Hematopoietic multipotent progenitor cell treated with erythropoietin and hydrocortisone succinate and interleukin-3 and kit ligand, for 4 days (in vitro differentiated cells): ENCODE measurements around the gene TBCB.
A peak's percentile ranks its signal among the peaks of the same experiment; 100 is the strongest.
"Not testable (repeated sequence)": the region's sequence is repeated elsewhere in the genome, so short reads cannot be mapped to it uniquely, and the experiment has no call there.

Experiments
- DNase-seq: peaks from one replicate; pipeline ENCODE4 v3.0.0-alpha.2; 2015

The TBCB gene

DNA sequence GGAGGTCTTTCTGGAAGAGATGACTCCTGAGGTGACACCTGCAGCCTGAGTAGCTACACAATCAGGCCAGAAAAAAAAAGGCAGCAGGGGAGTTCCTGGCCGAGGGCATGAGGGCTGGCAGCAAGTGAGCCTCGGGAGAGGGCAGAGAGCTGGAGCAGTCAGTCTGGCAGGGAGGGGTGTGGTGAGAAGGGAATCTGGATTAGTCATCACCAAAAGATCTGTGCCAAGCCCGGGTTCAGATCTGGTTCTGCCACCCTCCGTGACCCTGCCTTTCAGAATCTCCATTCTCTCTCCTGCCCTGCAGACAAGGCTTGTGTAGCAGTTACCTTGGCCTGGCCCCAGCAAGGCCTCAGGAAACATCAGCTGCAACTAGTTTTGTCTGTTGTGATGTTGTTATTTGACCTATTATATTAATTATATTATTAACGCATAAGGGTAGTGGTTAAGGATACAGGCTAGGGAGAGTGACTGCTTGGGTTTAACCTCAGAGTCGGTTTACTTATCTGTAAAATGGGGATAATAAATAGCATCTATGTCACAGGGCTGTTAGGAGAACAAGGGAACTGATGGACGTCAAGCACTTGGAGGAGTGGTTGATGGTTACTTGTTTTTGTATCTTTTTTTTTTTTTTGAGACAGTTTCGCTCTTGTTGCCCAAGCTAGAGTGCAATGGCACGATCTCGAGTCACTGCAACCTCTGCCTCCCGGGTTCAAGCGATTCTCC lies 21.9 kb downstream of the TBCB start:
- peak; percentile 53 for DNase-seq

DNA sequence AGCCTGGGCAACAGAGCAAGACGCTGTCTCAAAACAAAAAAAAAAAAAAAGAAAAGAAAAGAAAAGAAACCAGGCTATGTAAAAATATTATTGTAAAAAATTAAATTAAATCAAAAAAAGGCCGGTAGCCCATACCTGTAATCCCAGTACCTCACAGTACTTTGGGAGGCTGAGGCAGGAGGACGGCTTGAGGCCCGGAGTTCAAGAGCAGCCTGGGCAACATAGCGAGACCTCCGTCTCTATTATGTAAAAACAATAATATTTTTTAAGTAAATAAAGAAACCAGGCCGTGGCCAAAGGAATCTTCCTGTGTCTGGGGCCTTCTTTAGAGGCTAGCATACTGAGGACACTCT lies 23.8 kb downstream of the TBCB start:
- DNase-seq = no peak

DNA sequence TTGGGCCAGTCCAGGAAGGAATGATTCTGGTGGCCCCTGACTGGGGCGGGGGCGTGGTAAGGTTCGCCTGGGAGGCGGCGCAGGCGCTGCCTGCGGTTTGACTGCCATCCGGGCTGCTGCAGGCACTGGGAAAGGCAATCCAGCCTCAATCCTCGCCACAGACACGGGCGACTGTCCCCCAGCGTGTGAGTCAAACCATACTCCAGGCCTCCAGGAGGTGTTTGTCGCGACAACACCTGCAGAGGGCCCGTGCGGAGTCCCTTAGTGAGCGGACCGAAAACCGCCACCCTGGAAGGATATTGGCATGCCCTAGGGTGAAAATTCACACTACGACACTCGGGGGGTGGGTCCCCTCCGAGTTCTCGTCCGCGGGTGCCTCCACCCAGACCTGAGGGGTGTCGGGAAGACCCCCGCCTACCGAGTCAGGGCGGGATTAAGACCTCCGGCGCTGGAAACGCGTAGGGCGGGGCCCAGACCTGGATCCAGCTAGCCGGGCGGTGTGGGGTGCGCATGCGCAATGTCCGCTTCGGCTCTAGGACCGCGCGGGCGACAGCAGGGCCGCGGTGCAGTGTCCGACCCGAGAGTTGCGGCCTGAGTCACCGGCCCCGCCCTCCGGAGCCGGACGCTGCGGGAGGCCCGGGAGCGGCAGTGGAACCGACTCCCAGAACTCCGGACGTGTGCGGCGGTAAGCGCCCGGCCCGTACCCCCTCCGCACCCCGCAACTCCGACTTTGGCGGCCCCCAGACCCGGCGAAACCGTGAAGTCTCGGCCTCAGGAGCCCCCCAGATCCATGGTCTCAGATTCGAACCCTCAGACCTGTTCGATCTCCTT lies 24.4 kb downstream of the TBCB start, which contains the start of gene CAPNS1:
CAPNS1 (plus strand) TSS at position 594 of the 831 bp plus-strand sequence. CDS start 946 bp downstream, outside the sequence.
- peak; percentile 98 for DNase-seq

DNA sequence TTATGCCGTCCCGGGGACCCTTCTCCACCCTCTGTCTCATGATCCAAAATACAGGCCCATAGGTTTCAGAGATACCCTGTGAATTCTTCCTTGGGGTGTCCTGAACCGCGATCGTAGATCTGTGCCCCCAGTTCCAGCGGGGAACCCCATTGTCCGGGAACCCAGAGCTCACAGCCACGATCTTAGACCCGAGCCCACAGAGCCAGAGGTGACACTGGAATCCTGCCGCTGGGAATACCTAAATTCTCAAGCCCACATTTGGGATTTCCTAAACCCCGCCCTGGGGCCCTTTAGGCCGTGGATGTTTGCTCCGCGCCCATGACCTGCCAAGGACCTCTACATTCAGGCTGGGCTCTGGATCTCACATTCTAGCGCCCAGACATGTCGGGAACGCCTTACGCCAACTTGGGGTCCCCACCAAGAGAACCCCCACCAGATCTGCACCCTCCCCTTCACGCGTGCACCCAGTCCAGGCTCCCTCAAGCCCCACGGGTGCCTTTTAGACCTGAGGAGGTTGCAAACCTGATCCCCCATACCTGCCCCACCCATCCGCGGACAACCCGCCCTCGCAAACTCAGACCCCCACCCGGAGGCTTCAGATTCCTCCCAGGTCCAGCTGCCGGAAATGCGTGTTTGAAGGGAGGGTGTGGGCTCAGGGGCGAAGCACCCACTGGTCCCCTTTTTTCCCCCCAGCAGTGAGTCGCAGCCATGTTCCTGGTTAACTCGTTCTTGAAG lies 25.2 kb downstream of the TBCB start:
- peak; percentile 85 for DNase-seq

DNA sequence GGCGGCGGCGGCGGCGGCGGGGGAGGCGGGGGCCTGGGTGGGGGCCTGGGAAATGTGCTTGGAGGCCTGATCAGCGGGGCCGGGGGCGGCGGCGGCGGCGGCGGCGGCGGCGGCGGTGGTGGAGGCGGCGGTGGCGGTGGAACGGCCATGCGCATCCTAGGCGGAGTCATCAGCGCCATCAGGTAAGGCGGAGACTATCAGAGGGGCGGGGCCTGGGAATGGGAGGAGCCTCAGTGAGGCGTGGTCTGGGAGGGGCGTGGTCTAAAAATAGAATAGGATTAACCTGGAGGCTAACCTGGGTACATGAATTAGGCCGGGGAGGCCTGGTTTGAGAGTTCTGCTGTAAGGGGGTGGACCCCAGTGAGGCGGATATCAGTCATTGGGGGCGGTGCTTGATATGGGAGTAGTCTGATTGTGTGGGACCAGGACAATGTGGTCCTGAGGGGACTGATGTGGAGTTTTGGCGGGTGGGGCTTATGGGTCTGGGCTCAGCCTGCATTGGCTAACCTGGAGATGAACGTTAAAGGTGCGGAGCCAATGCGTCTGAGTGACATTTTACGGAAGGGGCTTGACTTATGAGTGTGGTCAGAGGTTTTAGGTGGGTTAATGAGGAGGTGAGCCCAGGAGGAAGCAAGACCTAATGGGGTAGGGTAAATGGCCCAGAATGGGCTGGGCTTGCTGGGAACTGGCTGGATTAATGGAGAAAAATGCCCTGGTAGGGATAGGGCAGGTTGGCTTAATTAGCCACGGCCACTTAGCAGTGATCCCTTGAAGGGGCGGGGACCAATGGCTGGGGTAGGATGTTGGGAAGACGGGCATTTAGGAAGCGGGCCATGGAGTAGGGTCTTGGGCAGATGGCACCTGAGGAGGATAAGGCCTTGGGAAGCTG lies 26.0 kb downstream of the TBCB start:
- DNase-seq = peak; percentile 94

DNA sequence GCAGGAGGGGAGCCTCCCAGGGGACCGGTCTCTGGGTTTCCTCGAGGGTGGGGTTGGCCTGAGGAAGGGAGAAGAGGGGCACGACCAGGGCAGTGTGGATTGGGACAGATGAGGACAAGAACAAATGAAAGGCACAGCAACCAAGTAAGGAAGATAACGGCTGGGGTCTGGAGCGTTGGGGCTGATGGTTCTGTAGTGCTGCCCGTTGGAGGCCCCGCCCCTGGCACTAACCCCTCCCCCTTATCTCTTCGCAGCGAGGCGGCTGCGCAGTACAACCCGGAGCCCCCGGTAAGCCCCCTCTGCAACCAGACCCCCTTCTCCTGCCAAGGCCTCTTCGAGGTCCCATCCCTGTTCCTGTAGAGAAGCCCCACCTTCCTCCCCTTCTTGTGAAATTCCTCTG lies 26.8 kb downstream of the TBCB start:
- no peak for DNase-seq

DNA sequence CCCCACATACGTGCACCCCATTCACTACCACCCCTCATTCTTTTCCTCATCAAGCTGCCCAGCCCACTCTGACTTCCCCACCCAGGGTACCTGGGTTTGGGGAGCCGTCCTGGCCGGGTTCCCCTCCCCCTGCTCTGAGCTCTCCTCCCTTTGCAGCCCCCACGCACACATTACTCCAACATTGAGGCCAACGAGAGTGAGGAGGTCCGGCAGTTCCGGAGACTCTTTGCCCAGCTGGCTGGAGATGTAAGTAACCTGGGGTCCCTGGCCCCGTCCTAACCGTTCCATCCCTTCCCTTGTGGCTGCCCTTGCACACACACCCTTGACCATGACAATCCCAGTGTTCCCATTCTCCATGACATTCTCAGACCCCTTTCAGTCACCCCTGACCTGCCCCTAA lies 27.2 kb downstream of the TBCB start:
- no peak for DNase-seq

DNA sequence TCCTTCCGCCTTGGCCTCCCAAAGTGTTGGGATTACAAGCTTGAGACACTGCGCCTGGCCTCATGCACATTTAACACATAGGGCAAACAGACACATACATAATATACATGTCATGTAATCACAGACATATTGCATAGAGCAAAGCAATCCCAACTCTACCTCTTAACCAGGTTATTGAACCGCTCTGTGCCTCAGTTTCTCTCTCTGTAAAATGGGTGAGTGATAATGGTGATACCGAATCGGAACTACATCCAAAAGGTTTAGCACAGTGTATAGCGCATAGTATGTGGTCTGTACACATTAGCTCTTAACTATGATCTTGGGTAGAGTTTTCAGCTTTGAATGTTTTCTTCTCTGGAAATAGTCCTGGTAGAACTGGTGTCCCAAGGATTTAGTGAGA lies 29.4 kb downstream of the TBCB start:
- DNase-seq = no peak

DNA sequence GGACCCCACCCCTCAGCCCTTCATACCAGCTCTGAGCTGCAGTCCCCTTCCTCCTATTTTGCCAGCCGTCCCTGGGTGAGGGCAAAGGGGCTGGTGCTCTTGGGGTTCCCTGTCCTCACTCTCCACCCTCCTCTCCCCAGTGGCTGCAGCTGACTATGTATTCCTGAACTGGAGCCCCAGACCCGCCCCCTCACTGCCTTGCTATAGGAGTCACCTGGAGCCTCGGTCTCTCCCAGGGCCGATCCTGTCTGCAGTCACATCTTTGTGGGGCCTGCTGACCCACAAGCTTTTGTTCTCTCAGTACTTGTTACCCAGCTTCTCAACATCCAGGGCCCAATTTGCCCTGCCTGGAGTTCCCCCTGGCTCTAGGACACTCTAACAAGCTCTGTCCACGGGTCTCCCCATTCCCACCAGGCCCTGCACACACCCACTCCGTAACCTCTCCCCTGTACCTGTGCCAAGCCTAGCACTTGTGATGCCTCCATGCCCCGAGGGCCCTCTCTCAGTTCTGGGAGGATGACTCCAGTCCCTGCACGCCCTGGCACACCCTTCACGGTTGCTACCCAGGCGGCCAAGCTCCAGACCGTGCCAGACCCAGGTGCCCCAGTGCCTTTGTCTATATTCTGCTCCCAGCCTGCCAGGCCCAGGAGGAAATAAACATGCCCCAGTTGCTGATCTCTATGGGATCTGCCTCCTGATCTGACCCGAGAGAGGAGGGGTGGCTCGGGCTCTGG lies 34.6 kb downstream of the TBCB start:
- no peak for DNase-seq

DNA sequence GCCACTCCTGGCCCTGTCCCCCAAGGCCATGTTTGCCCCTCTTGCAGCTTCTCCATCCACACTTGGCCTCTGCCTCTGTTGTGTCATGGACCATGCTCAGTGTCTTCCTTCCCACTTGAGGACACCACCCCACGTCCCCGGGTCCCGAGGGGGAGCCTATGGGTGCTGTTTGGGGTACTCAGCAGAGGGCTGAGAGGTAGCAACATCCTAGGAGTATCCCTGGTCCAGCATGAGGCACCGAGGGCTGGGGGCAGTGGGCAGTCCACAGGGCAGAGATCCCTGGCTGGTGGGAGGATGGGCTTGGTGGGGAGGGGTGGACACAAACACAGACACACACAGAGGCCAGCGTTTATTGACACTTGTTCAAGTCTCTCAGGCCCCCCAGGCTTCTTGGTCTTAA lies 35.3 kb downstream of the TBCB start:
- DNase-seq = no peak

DNA sequence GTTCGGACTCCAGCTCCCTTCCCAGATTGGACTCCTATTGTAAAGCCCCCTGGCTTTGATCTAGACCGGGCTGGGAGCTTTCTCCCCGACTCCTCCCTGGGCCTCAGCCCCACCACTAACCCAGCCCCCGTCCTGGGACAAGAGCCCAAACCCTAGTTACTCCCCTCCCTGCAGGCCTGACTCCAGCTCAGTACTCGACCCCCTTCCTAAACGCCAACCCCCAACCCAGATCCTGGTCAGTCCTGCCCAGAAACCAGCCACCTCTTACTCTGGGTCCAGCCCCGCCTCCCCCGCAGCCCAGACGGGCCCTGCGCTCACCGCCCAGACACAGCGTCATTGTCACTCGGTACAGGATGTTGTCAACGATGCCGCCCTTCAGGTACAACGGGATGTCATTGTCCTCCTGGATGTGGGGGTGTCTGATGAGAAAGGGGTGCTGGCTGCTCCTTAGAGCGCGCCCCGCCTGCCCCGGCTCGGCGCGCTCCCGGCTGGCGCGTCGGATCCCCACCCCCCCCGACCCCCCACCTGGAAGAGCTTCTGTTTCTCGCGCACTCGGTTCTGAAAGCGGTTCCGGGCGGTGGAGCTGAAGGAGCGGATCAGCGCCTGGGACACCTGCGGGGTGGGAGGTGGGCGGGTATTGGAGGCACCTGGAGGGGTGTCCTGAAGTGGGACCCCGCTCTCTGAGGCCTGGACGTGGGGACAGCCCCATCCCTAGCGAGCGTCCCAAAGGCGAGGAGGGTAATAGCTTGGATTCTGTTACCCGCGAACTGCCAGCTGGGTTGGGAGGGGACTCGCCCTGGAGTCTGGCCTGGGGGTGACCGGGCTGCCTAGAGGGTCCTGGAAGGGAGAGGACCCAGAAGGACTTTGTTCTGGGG lies 36.1 kb downstream of the TBCB start:
- DNase-seq = no peak

DNA sequence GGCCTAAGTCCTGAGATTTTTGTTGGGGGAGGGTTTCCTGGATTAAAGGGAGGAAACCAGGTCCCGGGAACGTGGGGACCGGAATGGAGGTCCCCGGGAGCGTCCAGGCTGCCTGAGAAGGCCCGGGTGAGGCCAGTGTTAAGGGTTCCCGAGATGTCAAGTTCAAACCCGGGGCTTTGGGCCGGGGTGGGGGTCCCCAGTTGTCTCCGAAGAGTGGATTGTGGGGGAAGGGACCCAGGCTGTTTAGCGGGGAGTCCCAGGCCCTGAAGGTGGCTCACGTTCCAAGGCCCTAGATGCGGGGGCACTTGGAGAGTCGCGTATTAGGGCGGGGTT lies 36.7 kb downstream of the TBCB start:
- DNase-seq = no peak

DNA sequence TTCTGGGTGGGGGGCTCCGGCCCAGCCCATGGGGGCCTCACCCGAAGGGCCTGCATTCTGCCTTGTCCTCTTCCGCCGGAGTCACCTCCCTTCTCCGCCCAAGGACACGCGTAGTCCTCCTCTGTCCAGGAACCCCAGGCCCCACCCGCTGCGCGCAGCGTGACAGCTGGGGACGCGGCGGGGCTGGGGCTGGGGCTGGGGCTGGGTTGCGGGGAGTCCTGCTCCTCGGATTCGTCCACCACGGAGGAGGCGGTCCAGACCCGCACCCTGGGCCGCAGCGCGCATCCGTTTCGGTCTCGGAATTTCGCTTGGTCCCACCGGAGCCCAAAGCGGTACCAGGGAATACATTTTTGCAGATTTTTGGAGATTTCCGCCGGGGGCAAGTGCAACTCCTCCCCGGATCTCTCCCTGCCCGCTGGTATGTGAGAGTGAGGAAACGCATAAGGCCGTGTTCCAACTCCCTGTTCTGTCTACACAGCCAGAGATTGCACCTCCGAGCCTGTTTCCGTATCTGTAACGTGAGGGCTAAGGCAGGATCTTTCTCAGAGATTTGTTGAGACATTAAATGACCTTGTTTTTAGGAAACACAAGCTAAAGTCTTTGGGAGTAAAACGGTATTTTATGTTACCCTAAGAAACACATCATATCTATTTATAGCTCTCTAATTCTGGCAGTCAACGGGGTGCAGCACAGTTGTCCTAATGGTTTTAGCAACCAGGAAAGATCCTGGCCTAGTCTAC lies 37.3 kb downstream of the TBCB start, which contains the start of gene COX7A1:
COX7A1 (minus strand) TSS at position 96 of the 740 bp plus-strand sequence; CDS start at position 56, 40 bp downstream.
- DNase-seq = peak; percentile 24

DNA sequence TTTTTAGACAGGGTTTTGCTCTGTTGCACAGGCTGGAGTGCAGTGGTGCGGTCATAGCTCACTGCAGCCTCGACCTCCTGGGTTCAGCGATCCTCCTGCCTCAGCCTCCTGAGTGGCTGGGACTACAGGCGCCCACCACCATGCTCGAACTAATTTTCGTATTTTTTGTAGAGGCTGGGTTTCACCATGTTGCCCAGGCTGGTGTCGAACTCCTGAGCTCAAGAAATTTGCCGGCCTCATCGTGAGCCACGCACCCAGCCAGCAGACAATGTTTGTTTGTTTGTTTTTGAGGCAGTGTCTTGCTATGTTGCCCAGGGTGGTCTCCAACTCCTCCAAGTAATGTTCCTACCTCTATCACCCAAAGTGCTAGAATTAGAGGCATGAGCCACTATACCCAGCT lies 37.9 kb downstream of the TBCB start:
- DNase-seq = no peak

DNA sequence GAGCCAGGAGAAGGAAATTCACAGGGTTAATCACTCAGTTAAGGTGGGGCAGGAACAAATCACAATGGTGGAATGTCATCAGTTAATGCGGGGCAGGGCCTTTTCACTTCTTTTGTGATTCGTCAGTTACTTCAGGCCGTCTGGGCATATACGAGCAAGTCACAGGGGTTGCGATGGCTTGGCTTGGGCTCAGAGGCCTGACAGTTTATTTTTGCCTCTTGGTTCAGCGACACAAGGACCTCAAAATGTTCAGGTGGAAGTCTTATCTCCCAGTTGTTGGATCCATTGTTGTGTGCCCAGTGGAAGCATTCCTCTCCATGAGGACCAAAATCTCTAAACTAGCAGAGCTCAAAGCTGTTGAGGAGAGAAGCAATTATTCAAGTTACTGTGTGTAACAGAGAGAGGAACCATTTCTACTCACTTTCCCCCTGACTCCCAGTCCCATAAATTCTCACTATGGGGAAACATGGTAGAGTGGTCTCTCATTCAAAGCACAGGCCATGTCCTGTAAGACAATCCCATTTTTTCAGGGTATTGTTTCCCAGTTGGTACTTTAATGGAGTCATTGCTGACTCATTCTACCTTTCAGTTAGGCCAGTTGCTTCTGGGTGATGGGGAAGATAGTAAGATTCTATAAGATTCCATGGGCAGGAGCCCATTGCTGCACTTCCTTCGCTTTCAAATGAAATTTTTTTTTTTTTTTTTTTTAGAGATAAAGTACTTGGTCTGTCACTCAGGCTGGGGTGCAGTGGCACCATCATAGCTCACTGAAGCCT lies 45.7 kb downstream of the TBCB start:
- DNase-seq = no peak

DNA sequence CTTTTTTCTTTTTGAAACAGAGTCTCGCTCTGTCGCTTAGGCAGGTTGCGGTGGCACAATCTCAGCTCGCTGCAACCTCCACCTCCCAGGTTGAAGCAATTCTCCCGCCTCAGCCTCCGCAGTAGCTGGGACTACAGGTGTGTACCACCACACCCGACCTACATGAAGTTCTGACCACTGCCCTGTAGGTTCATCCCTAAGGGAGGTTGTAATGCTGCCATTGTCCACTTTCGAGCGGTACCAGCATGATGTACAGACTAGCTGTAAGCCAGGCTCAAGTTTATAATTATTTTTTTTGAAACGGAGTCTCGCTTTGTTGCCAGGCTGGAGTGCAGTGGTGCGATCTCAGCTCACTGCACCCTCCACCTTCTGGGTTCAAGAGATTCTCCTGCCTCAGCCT lies 48.5 kb downstream of the TBCB start:
- DNase-seq = no peak

DNA sequence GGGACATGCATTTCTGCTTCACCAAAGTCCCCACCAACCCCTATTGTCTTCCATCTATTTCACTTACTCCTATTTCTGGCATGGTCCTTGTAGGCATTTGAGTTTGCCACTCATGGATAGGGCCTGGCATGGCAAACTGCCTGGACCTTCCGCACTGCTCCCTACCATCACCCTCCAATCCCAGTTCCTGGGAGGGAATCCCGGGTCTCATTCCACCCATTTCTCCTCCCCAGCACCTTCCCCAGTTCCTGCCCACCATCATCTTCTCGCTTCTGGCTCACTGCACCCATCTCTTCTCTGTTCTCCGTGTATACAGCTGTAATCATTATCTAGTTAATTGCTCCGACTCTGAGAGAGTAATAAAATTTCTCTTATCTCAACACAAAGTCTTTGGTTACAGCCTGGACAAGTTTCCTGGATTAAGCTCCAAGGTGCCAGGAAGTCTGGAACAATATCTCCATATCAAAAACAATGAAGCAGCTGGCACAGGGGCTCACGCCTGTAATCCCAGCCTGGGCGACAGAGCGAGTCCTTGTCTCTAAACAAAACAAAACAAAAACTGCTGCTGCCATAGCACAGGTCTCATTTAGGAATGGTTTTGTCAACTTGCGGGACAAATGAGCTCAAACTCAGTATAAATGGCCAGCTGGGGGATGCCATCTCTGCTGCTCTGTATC lies 54.0 kb downstream of the TBCB start:
- DNase-seq = no peak

DNA sequence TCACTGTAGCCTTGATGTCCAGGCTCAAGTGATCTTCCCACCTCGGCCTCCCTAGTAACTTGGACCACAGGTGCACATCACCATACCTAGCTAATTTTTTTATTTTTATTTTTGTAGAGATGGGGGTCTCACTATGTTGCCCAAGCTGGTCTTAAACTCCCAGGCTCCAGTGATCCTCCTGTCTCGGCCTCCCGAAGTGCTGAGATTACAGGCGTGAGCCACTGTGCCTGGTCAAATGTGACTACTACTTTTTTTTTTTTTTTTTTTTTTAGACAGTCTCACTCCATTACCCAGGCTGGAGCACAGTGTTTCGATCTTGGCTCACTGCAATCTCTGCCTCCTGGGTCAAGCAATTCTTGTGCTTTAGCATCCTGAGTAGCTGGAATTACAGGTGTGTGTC lies 57.6 kb downstream of the TBCB start:
- no peak for DNase-seq

DNA sequence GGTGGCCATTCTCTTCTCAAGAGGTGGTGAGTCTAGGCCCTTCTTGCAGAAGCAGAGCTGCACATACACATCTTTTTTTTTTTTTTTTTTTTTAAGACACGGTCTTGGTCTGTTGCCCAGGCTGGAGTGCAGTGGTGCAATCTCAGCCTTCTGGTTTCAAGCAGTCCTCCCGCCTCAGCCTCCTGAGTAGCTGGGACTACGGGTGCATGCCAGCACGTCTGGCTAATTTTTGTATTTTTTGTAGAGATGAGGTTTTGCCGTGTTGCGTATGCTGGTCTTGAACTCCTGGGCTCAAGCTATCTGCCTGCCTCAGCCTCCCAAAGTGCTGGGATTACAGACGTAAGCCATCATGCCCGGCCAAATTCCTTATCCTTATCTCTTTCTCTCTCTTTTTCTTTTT lies 58.6 kb downstream of the TBCB start:
- not testable (repeated sequence) for DNase-seq
